Nephron progenitor cell (in vitro differentiated cells): ENCODE data around the gene HIP1.
"Not testable (repeated sequence)": the region's sequence is repeated elsewhere in the genome, so short reads cannot be mapped to it uniquely, and the experiment has no call there.

Source experiments
- DNase-seq: peaks from one replicate; pipeline ENCODE4 v3.0.0; 2021
- H3K27ac Mint-ChIP-seq: 2 replicates; pipeline ENCODE4 v1.8.0; 2021; ENCODE audit warnings: mild to moderate bottlenecking, moderate library complexity, mixed read lengths
- H3K27me3 Mint-ChIP-seq: 2 replicates; pipeline ENCODE4 v1.8.0; 2021; ENCODE audit warnings: mild to moderate bottlenecking, low read depth, mixed read lengths; ENCODE audit not compliant: poor library complexity
- H3K36me3 Mint-ChIP-seq: 2 replicates; pipeline ENCODE4 v1.8.0; 2021; ENCODE audit warnings: low read depth, mixed read lengths
- H3K4me1 Mint-ChIP-seq: 2 replicates; pipeline ENCODE4 v1.8.0; 2021; ENCODE audit warnings: mixed read lengths
- H3K4me3 Mint-ChIP-seq: 2 replicates; pipeline ENCODE4 v1.8.0; 2021; ENCODE audit warnings: mild to moderate bottlenecking, moderate library complexity, mixed read lengths
- H3K9me3 Mint-ChIP-seq: 2 replicates; pipeline ENCODE4 v1.8.0; 2021; ENCODE audit warnings: mild to moderate bottlenecking, moderate library complexity, mixed read lengths
- CTCF ChIP-seq: fragments of 200-600 bp; sonication (generic); IDR thresholded peaks from 2 replicates; pipeline ENCODE4 v1.5.0; 2021; ENCODE audit warnings: antibody characterized with exemption

The HIP1 gene

GRCh38 chr7:75723444-75723843, 15.3 kb downstream of the HIP1 start:
- Mint-ChIP-seq H3K27me3 (peaks cover 4% of the 10 kb centered on the region), H3K27ac (no peak overlapping the region), H3K4me1 (peaks cover 26% of the 10 kb centered on the region), H3K9me3 (no peaks in the 10 kb centered on the region), H3K36me3 (no peaks in the 10 kb centered on the region), H3K4me3 (no peak overlapping the region)
- DNase-seq: no peak
- TF ChIP-seq CTCF: no peak

- Mint-ChIP-seq H3K9me3 (no peaks in the 10 kb centered on the region), H3K27ac (no peak overlapping the region), H3K36me3 (no peaks in the 10 kb centered on the region), H3K27me3 (peaks cover 4% of the 10 kb centered on the region), H3K4me3 (no peak overlapping the region), H3K4me1 (peaks cover 17% of the 10 kb centered on the region)
- TF ChIP-seq CTCF: no peak
- no peak for DNase-seq
These were observed 16.4 kb downstream of the HIP1 start for GRCh38 chr7:75722373-75722772.

GRCh38 chr7:75721922-75722321, 16.8 kb downstream of the HIP1 start:
- H3K9me3 Mint-ChIP-seq, H3K27me3 Mint-ChIP-seq, H3K27ac Mint-ChIP-seq, H3K36me3 Mint-ChIP-seq, DNase-seq, H3K4me3 Mint-ChIP-seq: not testable (repeated sequence)
- H3K4me1 Mint-ChIP-seq: peaks cover 17% of the 10 kb centered on the region

GRCh38 chr7:75721426-75721825, 17.3 kb downstream of the HIP1 start:
- peaks cover 17% of the 10 kb centered on the region for H3K4me1 Mint-ChIP-seq
- no peak for DNase-seq
- H3K36me3 Mint-ChIP-seq: peaks cover 4% of the 10 kb centered on the region
- no peak for TF ChIP-seq CTCF
- no peak overlapping the region for H3K4me3 Mint-ChIP-seq
- no peak overlapping the region for H3K27ac Mint-ChIP-seq
- no peaks in the 10 kb centered on the region for H3K9me3 Mint-ChIP-seq
- peaks cover 4% of the 10 kb centered on the region for H3K27me3 Mint-ChIP-seq

- H3K4me1 Mint-ChIP-seq: peaks cover 24% of the 10 kb centered on the region
- peaks cover 11% of the 10 kb centered on the region for H3K36me3 Mint-ChIP-seq
- H3K4me3 Mint-ChIP-seq: no peak overlapping the region
These were observed 19.1 kb downstream of the HIP1 start for GRCh38 chr7:75719626-75720025.

GRCh38 chr7:75718390-75719031, 20.2 kb downstream of the HIP1 start:
- H3K4me1 Mint-ChIP-seq: peaks cover 18% of the 10 kb centered on the region
- peaks cover 6% of the 10 kb centered on the region for H3K27me3 Mint-ChIP-seq
- no peak for TF ChIP-seq CTCF
- DNase-seq: no peak
- peaks cover 11% of the 10 kb centered on the region for H3K36me3 Mint-ChIP-seq
- peak overlapping the region; percentile 81 for H3K27ac Mint-ChIP-seq
- H3K4me3 Mint-ChIP-seq: no peak overlapping the region
- peaks cover 10% of the 10 kb centered on the region for H3K9me3 Mint-ChIP-seq

More at GRCh38 chr7:75719626-75720025, 19.1 kb downstream of the HIP1 start:
- DNase-seq: no peak
- Mint-ChIP-seq H3K27me3 (peaks cover 10% of the 10 kb centered on the region), H3K9me3 (peaks cover 10% of the 10 kb centered on the region), H3K27ac (peak overlapping the region; percentile 54)
- no peak for TF ChIP-seq CTCF

- not testable (repeated sequence) for H3K27me3 Mint-ChIP-seq, H3K27ac Mint-ChIP-seq, H3K9me3 Mint-ChIP-seq, H3K4me3 Mint-ChIP-seq, DNase-seq
- peaks cover 11% of the 10 kb centered on the region for H3K36me3 Mint-ChIP-seq
- peaks cover 17% of the 10 kb centered on the region for H3K4me1 Mint-ChIP-seq
These were observed 21.0 kb downstream of the HIP1 start for GRCh38 chr7:75717746-75718145.
